Activated T-helper 2 cell treated with anti-CD3 and anti-CD28 coated beads, Interferon-gamma antibody, Interleukin-2, Interleukin-4, amounts not matched to agents 10 μg/mL and 5 μg/mL and 100 μg/mL, durations not matched to agents 14 hours and 24 hours and 36 hours (primary cell): ENCODE measurements around the gene BBS12. TPM values are rescaled to one million over a fixed set of nuclear protein-coding genes. Genes with fewer than 3 reads are reported as not detected.

Experiments used
- DNase-seq: peaks from one replicate; pipeline ENCODE4 v3.0.0; 2021; ENCODE audit warnings: low spot score
- H3K27ac Mint-ChIP-seq: one replicate; pipeline ENCODE4 v1.8.0; 2021; ENCODE audit warnings: mixed read lengths
- H3K27me3 Mint-ChIP-seq: one replicate; pipeline ENCODE4 v1.8.0; 2021; ENCODE audit warnings: low read depth, mixed read lengths
- H3K36me3 Mint-ChIP-seq: one replicate; pipeline ENCODE4 v1.8.0; 2021; ENCODE audit warnings: low read depth, mixed read lengths
- H3K4me1 Mint-ChIP-seq: one replicate; pipeline ENCODE4 v1.8.0; 2021; ENCODE audit warnings: low read depth, mixed read lengths
- H3K4me3 Mint-ChIP-seq: one replicate; pipeline ENCODE4 v1.8.0; 2021; ENCODE audit warnings: low read depth, mild to moderate bottlenecking, moderate library complexity, mixed read lengths
- H3K9me3 Mint-ChIP-seq: one replicate; pipeline ENCODE4 v1.8.0; 2021; ENCODE audit warnings: mixed read lengths
- intact Hi-C: fragments of 100-400 bp; cut with micrococcal nuclease; formaldehyde crosslinking; loops from one replicate; pipeline ENCODE4 v1.15.1; 2023
- total RNA-seq: library from RNA; stranded (reverse); gene quantifications from 2 replicates; pipeline ENCODE4 v1.2.3, GENCODE V29; 2022

The BBS12 gene
- total RNA-seq, 1 donor from 2014 or later = 3.7 TPM

DNA sequence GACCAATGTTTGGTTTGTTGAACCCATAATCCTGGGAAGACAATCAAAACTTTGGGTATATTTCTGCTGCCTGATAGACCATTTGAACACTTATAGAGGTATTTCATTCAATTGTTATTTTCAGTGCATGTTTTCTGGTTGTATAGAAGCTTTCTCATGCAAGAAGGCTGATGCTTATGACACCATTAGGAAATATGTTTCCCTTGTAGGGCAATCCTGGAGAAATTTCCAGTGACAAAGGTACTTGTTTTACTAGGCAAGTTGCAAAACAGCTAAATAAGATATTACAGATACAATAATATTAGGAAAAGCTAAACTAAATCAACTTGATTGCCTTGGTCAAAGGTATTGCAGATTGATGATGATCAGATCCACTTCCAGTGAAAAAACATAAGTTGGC lies 61.3 kb downstream of the BBS12 start:
- Mint-ChIP-seq H3K9me3 (no peaks in the 10 kb centered on the region), H3K4me3 (no peak overlapping the region), H3K4me1 (peaks cover 11% of the 10 kb centered on the region), H3K36me3 (no peaks in the 10 kb centered on the region), H3K27ac (no peak overlapping the region), H3K27me3 (no peaks in the 10 kb centered on the region)
- no peak for DNase-seq
- intact Hi-C loops = no loop called here

Other genes with a start within 250 kb of the BBS12 start
- gene IL21, start 111.6 kb upstream of the BBS12 start, total RNA-seq = 14.5 TPM in 2 replicates
- gene FGF2, start 94.1 kb downstream of the BBS12 start, total RNA-seq = 2.3 and 3.0 TPM in 2 replicates
- 7.5 and 8.5 TPM in 2 replicates for gene NUDT6, start 189.9 kb downstream of the BBS12 start, total RNA-seq